Panc1 (cell line): ENCODE measurements around the gene SUGCT. TPM values are rescaled to one million over a fixed set of nuclear protein-coding genes. Genes with fewer than 3 reads are reported as not detected.

Experiments used
- ATAC-seq: fragments of 200-7000 bp; cut with Tn5 transposase; 2 replicates; pipeline ENCODE4 v1.9.1; 2020; ENCODE audit warnings: mild to moderate bottlenecking, moderate library complexity
- BruUV-seq: library from RNA; stranded (reverse); fragments of 400-500 nt; replicated peaks from 2 replicates; lab custom pipeline; 2021; lab: Mats Ljungman, UMichigan
- CTCF ChIA-PET: fragments of 300-600 bp; sonication (Branson Sonifier 250); formaldehyde crosslinking; loops from one replicate; lab custom pipeline; 2022; ENCODE audit warnings: antibody characterized with exemption; lab: Charles Lee
- POLR2A ChIA-PET: fragments of 300-600 bp; sonication (Branson Sonifier 250); formaldehyde crosslinking; loops from one replicate; lab custom pipeline; 2022; ENCODE audit warnings: antibody characterized with exemption; lab: Charles Lee
- DNase-seq: peaks from one replicate; pipeline ENCODE4 v3.0.0-alpha.2; 2010; ENCODE audit warnings: low read depth, low spot score
- H3K27ac ChIP-seq: 2 replicates; pipeline ENCODE4 v1.5.1; 2011; ENCODE audit warnings: mild to moderate bottlenecking, low read length, inconsistent platforms
- H3K27me3 ChIP-seq: fragments of 200-500 bp; sonication (Bioruptor generic); 2 replicates; pipeline ENCODE4 v1.6.0; 2014; ENCODE audit warnings: low read length, inconsistent platforms; ENCODE audit not compliant: control insufficient read depth, insufficient read depth
- H3K36me3 ChIP-seq: fragments of 200-500 bp; sonication (Bioruptor generic); 2 replicates; pipeline ENCODE4 v1.5.1; 2014; ENCODE audit warnings: inconsistent platforms, mild to moderate bottlenecking, low read length, moderate library complexity; ENCODE audit not compliant: control insufficient read depth, insufficient read depth
- H3K4me1 ChIP-seq: 2 replicates; pipeline ENCODE4 v1.5.1; 2011; ENCODE audit warnings: inconsistent platforms, mild to moderate bottlenecking, low read length, moderate library complexity; ENCODE audit not compliant: control insufficient read depth, insufficient read depth
- H3K4me3 ChIP-seq, 2 experiments: 2 replicates each; pipeline ENCODE4 v1.5.1; 2011 to 2012; ENCODE audit warnings: low read depth in 2 of 2, low read length in 2 of 2, mild to moderate bottlenecking in 2 of 2, inconsistent platforms in 1 of 2, moderate library complexity in 1 of 2
- H3K9me3 ChIP-seq: fragments of 200-500 bp; sonication (Bioruptor generic); 2 replicates; pipeline ENCODE4 v1.5.1; 2014; ENCODE audit warnings: low read depth, mild to moderate bottlenecking, inconsistent platforms, low read length, moderate library complexity; ENCODE audit not compliant: control insufficient read depth, insufficient read depth
- CTCF ChIP-seq: fragments of 450-650 bp; IDR thresholded peaks from 2 replicates; pipeline ENCODE4 v1.5.1; 2017; ENCODE audit warnings: mild to moderate bottlenecking
- POLR2AphosphoS5 ChIP-seq: IDR thresholded peaks from 2 replicates; pipeline ENCODE4 v1.6.1; 2012; ENCODE audit warnings: mild to moderate bottlenecking, low read depth, low read length, moderate library complexity
- REST ChIP-seq, 2 experiments: IDR thresholded peaks; 2 replicates each; pipeline ENCODE4 v1.6.1; 2011 to 2012; ENCODE audit warnings: low read depth in 2 of 2, control low read depth in 1 of 2, low read length in 1 of 2, mild to moderate bottlenecking in 1 of 2, moderate library complexity in 1 of 2; ENCODE audit not compliant: insufficient read depth in 1 of 2
- SIN3A ChIP-seq: IDR thresholded peaks from 2 replicates; pipeline ENCODE4 v1.6.1; 2012; ENCODE audit warnings: low read depth, mild to moderate bottlenecking, low read length, moderate library complexity, borderline replicate concordance; ENCODE audit not compliant: insufficient read depth
- TCF7L2 ChIP-seq: IDR thresholded peaks from 2 replicates; pipeline ENCODE4 v1.6.1; 2011; ENCODE audit warnings: mild to moderate bottlenecking, low read depth, low read length, inconsistent platforms
- in situ Hi-C: cut with HindIII; loops from 2 replicates; pipeline ENCODE4 v1.10.0; 2016; ENCODE audit warnings: low sequenced_read_pairs, low pct_unique_long_range_greater_than_20kb
- intact Hi-C: fragments of 100-400 bp; cut with micrococcal nuclease; formaldehyde crosslinking; loops from one replicate; pipeline ENCODE4 v1.10.0; 2022; ENCODE audit not compliant: unreplicated experiment
- total RNA-seq: library from RNA; stranded (reverse); gene quantifications from one replicate; pipeline ENCODE4 v1.2.1, GENCODE V29; 2021; ENCODE audit not compliant: unreplicated experiment

Gene SUGCT
- total RNA-seq, 1 experiment from 2014 or later: 3.1 TPM

DNA sequence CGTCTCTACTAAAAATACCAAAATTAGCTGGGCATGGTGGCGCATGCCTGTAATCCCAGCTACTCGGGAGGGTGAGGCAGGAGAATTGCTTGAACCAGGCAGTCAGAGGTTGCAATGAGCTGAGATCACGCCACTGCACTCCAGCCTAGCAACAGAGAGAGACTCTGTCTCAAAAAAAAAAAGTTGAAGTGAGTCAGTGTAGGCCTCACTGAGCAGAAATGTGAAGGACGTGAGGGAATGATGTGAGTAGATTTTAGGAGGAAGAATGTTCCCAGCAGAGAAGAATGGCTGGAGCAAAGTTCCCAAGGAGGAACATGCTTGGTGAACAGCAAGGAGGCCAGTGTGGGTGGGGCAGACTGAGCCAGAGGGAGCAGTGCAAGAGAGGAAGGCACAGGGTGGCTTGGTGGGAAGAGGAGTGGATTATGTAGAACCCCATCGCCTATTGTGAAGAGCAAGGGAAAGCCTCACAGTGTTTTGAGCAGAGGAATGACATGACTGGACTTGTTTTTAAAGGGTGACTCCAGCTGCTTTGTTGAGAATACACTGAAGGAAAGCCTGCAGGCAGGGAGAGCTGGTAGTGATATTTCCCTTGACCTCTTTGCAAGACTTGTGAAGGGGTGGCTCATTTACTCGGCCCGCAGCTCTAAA, 708.7 kb downstream of the SUGCT start:
- Histone ChIP-seq H3K9me3 (peaks cover 10% of the 10 kb centered on the region; the same call in 1 of the 2 replicates), H3K36me3 (no peaks in the 10 kb centered on the region), H3K4me1 (no peaks in the 10 kb centered on the region), H3K27ac (no peak overlapping the region), H3K27me3 (no peaks in the 10 kb centered on the region), H3K4me3 (no peak overlapping the region)
- ChIA-PET POLR2A (no interaction called here), CTCF (no interaction called here)
- BruUV-seq: no TSS peak
- TF ChIP-seq POLR2AphosphoS5: no peak
- ATAC-seq (no peak), DNase-seq (no peak)
- in situ Hi-C loops: no loop called here
- intact Hi-C loops: no loop called here

DNA sequence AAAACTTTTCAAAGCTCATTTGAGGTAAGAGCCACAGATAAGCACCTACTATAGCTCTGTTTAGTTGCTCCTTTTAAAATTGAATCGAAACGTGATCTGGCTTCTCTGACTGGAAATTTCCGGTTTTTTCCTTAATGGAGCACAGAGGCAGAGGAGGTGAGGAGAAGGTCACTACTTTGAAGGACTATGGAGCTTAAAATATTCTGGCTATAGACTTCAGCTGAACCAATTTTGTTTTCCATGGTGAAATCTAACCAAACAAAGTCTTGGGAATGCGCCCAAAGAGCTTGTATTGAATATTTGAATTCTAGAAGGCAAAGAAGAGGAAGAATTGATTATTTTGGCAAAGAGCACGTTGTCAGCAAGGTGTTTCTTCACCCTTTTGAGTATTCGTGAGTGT, 711.1 kb downstream of the SUGCT start:
- ATAC-seq (no peak), DNase-seq (no peak)
- in situ Hi-C loops (no loop called here), intact Hi-C loops (loop anchor here (1.0 kb wide), 1 partner anchor 13 kb away; no protein-coding TSS in a partner anchor)
- no peaks in the 10 kb centered on the region for H3K4me1 ChIP-seq
- no peaks in the 10 kb centered on the region for H3K27me3 ChIP-seq
- H3K27ac ChIP-seq: no peak overlapping the region
- no peak for TF ChIP-seq TCF7L2
- ChIA-PET CTCF (no interaction called here), POLR2A (no interaction called here)
- H3K4me3 ChIP-seq: no peak overlapping the region
- peaks cover 3% of the 10 kb centered on the region; the same call in 1 of the 2 replicates for H3K9me3 ChIP-seq
- H3K36me3 ChIP-seq: no peaks in the 10 kb centered on the region
- BruUV-seq: no TSS peak

DNA sequence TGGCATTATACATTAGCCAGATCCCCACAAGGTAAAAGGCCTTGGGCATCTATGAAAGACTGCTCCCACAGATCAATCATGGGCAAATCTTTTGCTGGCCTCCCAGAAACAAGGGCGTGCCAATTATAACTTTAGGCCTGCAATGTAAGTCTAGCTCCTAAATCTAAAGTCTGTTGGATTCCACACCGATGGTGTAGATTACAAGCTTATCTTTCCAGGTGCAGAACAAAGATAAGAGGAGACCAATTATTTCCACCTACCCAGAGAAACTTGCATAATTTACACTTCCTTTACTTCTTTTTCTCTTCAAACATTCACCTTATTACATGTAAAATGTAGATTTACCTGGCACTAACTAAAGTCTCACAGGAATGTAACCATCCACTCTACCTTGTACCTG, 713.1 kb downstream of the SUGCT start:
- Histone ChIP-seq H3K4me3 (no peak overlapping the region), H3K9me3 (no peaks in the 10 kb centered on the region), H3K4me1 (no peaks in the 10 kb centered on the region), H3K36me3 (no peaks in the 10 kb centered on the region), H3K27ac (no peak overlapping the region), H3K27me3 (no peaks in the 10 kb centered on the region)
- intact Hi-C loops: no loop called here
- DNase-seq (no peak), ATAC-seq (no peak)
- TF ChIP-seq TCF7L2: no peak
- TF ChIP-seq POLR2AphosphoS5: no peak
- no peak for TF ChIP-seq SIN3A
- no peak for TF ChIP-seq REST (IDR thresholded peaks at IDR 0.05; ENCODE audit: insufficient read depth in 1 of 2, low read depth in 2 of 2, low read length in 1 of 2)
- TF ChIP-seq CTCF: no peak
- BruUV-seq: no TSS peak
- ChIA-PET CTCF (no interaction called here), POLR2A (no interaction called here)
- in situ Hi-C loops: no loop called here
